GM12878 (cell line): ENCODE data around the gene ALMS1. TPM values are rescaled to one million over a fixed set of nuclear protein-coding genes. Genes with fewer than 3 reads are reported as not detected.

Experiments used
- EP300 ChIP-seq, 2 experiments: fragments of 150-350 bp in 1 of 2; IDR thresholded peaks; 2 replicates each; pipeline ENCODE4 v1.6.1; 2011 to 2012; ENCODE audit warnings: low read depth in 2 of 2, low read length in 2 of 2, borderline replicate concordance in 1 of 2, improper control_type of control experiment in 1 of 2, inconsistent platforms in 1 of 2; ENCODE audit not compliant: control insufficient read depth in 1 of 2
- MEF2A ChIP-seq: IDR thresholded peaks from 2 replicates; pipeline ENCODE4 v1.6.1; 2011; ENCODE audit warnings: low read depth, mild to moderate bottlenecking, low read length, moderate library complexity; ENCODE audit not compliant: insufficient read depth
- NFYA ChIP-seq: IDR thresholded peaks from 2 replicates; pipeline ENCODE4 v1.6.1; 2011; ENCODE audit warnings: low read depth, mild to moderate bottlenecking, low read length, improper control_type of control experiment, borderline replicate concordance
- NRF1 ChIP-seq: conservative IDR thresholded peaks from 2 replicates; pipeline ENCODE4 v1.6.1; 2011; ENCODE audit warnings: mild to moderate bottlenecking, low read depth, low read length, improper control_type of control experiment
- SMARCA5 ChIP-seq: fragments of 450-650 bp; IDR thresholded peaks from 2 replicates; pipeline ENCODE4 v1.6.1; 2017; ENCODE audit warnings: mild to moderate bottlenecking
- STAT1 ChIP-seq: fragments of 450-650 bp; conservative IDR thresholded peaks from 2 replicates; pipeline ENCODE4 v1.6.1; 2014; ENCODE audit warnings: antibody characterized with exemption, mild to moderate bottlenecking
- ZBED1 ChIP-seq: IDR thresholded peaks from 2 replicates; pipeline ENCODE4 v1.6.1; 2016; ENCODE audit warnings: borderline replicate concordance
- polyA plus RNA-seq, 11 experiments: library from polyadenylated mRNA; depleted of rRNA in 4 of 11; unstranded in 6 of 11; stranded (reverse) in 5 of 11; fragments of >200 nt; fragmentation: Nextera tagmentation in 4 of 11; fragmentation: Illumina TruSeq in 1 of 11; extraction: Ambion mirVana in 4 of 11; extraction: Trizol in 1 of 11; gene quantifications; 1 replicate in 1 of 11; 2 replicates in 10 of 11; pipeline versions ENCODE4 v1.2.1 to v1.2.3, GENCODE V29; 2011 to 2016; ENCODE audit warnings: inconsistent platforms in 2 of 11, missing spikeins in 2 of 11, low read depth in 1 of 11
- total RNA-seq, 4 experiments: library from RNA; depleted of rRNA in 3 of 4; stranded (reverse); fragments of >200 nt in 3 of 4; fragmentation: Illumina TruSeq in 1 of 4; extraction: Trizol in 1 of 4; gene quantifications; 2 replicates each; pipeline versions ENCODE4 v1.2.1 to v1.2.3, GENCODE V29; 2013 to 2021
- TF ChIP-seq, protein P1 (sequence below): fragments of 450-650 bp; IDR thresholded peaks from 2 replicates; pipeline ENCODE4 v1.6.1; 2017; ENCODE audit warnings: mild to moderate bottlenecking, moderate library complexity

ALMS1 gene
- total and polyA plus RNA-seq, 10 of the 15 experiments (the other 5 are each of a cell fraction or from before 2014, with no cell fraction given) = 1.1 to 25.8 (median 10.6) TPM

DNA sequence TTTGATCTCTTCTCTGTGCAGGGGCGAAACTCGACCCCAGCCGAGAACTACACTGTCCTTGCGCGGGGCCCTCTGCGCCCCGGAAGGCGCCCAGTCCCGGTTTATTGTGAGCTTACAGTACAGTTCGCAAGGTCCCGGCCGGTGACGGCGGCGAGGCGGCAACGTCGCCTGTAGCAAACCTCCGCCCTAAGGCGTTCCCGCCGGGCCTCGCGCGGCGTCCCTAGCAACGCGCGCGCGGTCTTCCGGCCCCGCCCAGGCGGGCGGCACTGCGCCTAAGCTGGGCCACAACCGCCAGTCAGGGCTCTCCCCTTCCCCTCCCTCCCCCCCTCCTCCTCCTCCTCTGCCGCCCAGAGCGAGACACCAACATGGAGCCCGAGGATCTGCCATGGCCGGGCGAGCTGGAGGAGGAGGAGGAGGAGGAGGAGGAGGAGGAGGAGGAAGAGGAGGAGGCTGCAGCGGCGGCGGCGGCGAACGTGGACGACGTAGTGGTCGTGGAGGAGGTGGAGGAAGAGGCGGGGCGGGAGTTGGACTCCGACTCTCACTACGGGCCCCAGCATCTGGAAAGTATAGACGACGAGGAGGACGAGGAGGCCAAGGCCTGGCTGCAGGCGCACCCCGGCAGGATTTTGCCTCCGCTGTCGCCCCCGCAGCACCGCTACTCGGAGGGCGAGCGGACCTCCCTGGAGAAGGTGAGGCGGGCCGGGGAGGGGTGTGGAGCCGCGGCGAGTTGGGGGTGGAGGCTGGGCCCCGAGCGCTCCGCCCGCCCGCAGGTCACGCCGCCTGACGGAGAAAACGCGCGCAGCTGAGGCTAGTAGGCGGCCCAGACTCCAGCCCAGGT, at the start of gene ALMS1 (continued):
- TF ChIP-seq MEF2A (no peak), SMARCA5 (0 out of 2 replicates have a peak, but pooled peaks have one; percentile 29), ZBED1 (no peak), EP300 (IDR thresholded peaks at IDR 0.05; ENCODE audit: borderline replicate concordance in 1 of 2, control insufficient read depth in 1 of 2, low read depth in 2 of 2, low read length in 2 of 2) (no peak), NFYA (no peak), STAT1 (no peak), NRF1 (no peak)
- TF ChIP-seq, protein P1, sequence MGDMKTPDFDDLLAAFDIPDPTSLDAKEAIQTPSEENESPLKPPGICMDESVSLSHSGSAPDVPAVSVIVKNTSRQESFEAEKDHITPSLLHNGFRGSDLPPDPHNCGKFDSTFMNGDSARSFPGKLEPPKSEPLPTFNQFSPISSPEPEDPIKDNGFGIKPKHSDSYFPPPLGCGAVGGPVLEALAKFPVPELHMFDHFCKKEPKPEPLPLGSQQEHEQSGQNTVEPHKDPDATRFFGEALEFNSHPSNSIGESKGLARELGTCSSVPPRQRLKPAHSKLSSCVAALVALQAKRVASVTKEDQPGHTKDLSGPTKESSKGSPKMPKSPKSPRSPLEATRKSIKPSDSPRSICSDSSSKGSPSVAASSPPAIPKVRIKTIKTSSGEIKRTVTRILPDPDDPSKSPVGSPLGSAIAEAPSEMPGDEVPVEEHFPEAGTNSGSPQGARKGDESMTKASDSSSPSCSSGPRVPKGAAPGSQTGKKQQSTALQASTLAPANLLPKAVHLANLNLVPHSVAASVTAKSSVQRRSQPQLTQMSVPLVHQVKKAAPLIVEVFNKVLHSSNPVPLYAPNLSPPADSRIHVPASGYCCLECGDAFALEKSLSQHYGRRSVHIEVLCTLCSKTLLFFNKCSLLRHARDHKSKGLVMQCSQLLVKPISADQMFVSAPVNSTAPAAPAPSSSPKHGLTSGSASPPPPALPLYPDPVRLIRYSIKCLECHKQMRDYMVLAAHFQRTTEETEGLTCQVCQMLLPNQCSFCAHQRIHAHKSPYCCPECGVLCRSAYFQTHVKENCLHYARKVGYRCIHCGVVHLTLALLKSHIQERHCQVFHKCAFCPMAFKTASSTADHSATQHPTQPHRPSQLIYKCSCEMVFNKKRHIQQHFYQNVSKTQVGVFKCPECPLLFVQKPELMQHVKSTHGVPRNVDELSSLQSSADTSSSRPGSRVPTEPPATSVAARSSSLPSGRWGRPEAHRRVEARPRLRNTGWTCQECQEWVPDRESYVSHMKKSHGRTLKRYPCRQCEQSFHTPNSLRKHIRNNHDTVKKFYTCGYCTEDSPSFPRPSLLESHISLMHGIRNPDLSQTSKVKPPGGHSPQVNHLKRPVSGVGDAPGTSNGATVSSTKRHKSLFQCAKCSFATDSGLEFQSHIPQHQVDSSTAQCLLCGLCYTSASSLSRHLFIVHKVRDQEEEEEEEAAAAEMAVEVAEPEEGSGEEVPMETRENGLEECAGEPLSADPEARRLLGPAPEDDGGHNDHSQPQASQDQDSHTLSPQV = no peak
- TF ChIP-seq, all 136 proteins: peak for 45
